ENCODE results near the gene FST.

DNA sequence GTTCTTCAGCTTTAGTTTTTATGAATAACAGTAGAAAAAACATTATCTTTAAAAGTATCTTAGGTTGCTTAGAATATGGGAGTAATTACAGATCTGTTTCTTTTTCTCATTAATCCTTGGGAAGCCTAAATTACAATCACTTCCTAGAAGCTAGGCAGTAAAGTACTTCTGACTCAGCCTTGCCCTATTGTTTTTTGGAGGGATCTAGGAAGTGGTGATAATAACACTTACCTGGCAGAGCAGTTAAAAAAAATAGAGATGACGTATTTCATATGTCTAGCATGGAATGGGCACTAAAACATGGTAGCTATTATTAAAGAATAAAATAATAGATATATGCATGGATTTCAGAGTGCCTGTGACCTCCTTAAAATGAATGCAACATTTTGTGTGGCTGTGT, 8.2 kb upstream of the FST start:
- TF ChIP-seq MAFF (IDR thresholded peaks at IDR 0.05; ENCODE audit: low read depth, low read length) (no peak), CTCF (CRISPR knock-in tag; IDR thresholded peaks at IDR 0.05) (no peak), CC2D1A (CRISPR knock-in tag; IDR thresholded peaks at IDR 0.05) (no peak), ZNF496 (CRISPR knock-in tag; IDR thresholded peaks at IDR 0.05; ENCODE audit: insufficient replicate concordance) (no peak), RBM22 (optimal IDR thresholded peaks at IDR 0.05; ENCODE audit: low read length) (no peak), HCFC1 (IDR thresholded peaks at IDR 0.05; ENCODE audit: low read depth, low read length) (no peak), ZNF329 (CRISPR knock-in tag; IDR thresholded peaks at IDR 0.05; ENCODE audit: low read depth) (no peak), BCL6 (CRISPR knock-in tag; IDR thresholded peaks at IDR 0.05) (no peak), CREM (IDR thresholded peaks at IDR 0.05) (no peak), CREM (CRISPR knock-in tag; IDR thresholded peaks at IDR 0.05) (no peak), PHF8 (CRISPR knock-in tag; IDR thresholded peaks at IDR 0.05) (no peak), ETV5 (CRISPR knock-in tag; IDR thresholded peaks at IDR 0.05; ENCODE audit: borderline replicate concordance) (no peak)
- TF ChIP-seq, protein P1, sequence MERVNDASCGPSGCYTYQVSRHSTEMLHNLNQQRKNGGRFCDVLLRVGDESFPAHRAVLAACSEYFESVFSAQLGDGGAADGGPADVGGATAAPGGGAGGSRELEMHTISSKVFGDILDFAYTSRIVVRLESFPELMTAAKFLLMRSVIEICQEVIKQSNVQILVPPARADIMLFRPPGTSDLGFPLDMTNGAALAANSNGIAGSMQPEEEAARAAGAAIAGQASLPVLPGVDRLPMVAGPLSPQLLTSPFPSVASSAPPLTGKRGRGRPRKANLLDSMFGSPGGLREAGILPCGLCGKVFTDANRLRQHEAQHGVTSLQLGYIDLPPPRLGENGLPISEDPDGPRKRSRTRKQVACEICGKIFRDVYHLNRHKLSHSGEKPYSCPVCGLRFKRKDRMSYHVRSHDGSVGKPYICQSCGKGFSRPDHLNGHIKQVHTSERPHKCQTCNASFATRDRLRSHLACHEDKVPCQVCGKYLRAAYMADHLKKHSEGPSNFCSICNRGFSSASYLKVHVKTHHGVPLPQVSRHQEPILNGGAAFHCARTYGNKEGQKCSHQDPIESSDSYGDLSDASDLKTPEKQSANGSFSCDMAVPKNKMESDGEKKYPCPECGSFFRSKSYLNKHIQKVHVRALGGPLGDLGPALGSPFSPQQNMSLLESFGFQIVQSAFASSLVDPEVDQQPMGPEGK (CRISPR knock-in tag; IDR thresholded peaks at IDR 0.05), result no peak

All from HepG2 (cell line).